Activated gamma-delta T cell (primary cell): Measurements from ENCODE around the gene PDE6C.

Experiments used
- DNase-seq: peaks from one replicate; lab custom pipeline; 2025; lab: John Stamatoyannopoulos, UW
- total RNA-seq, 2 donors: gene quantifications; one replicate each; lab custom pipeline; 2026; lab: John Stamatoyannopoulos, UW

Gene PDE6C
- total RNA-seq = 0 reads per million in 2 donors

GRCh38 chr10:93612311-93612710 is at the start of gene PDE6C:
Gene PDE6C (plus strand): TSS chr10:93612537. CDS start chr10:93612726, 189 bp downstream.
- DNase-seq = no peak

GRCh38 chr10:93565446-93565845 is 46.9 kb upstream of the PDE6C start:
- no peak for DNase-seq

- DNase-seq = no peak
Measured at GRCh38 chr10:93566435-93567276, 45.7 kb upstream of the PDE6C start, which contains the start of gene FFAR4. Gene FFAR4 (plus strand): TSS chr10:93566665. CDS start chr10:93566721, 56 bp downstream.

GRCh38 chr10:93567277-93568104 is 44.8 kb upstream of the PDE6C start:
- no peak for DNase-seq

- DNase-seq = no peak
Measured at GRCh38 chr10:93568105-93568390, 44.3 kb upstream of the PDE6C start.

GRCh38 chr10:93570383-93570782 is 42.0 kb upstream of the PDE6C start:
- no peak for DNase-seq

- no peak for DNase-seq
Measured at GRCh38 chr10:93572606-93573005, 39.7 kb upstream of the PDE6C start.

- no peak for DNase-seq
Measured at GRCh38 chr10:93573051-93573909, 39.1 kb upstream of the PDE6C start.

- DNase-seq = no peak
Measured at GRCh38 chr10:93573924-93574323, 38.4 kb upstream of the PDE6C start.

GRCh38 chr10:93576888-93577287 is 35.4 kb upstream of the PDE6C start:
- DNase-seq = no peak

GRCh38 chr10:93577565-93577964 is 34.8 kb upstream of the PDE6C start:
- DNase-seq = no peak

- DNase-seq = no peak
Measured at GRCh38 chr10:93579089-93579488, 33.2 kb upstream of the PDE6C start.

- no peak for DNase-seq
Measured at GRCh38 chr10:93579985-93580711, 32.2 kb upstream of the PDE6C start.

GRCh38 chr10:93580828-93581227 is 31.5 kb upstream of the PDE6C start:
- DNase-seq = no peak

GRCh38 chr10:93584445-93584844 is 27.9 kb upstream of the PDE6C start:
- no peak for DNase-seq

- no peak for DNase-seq
Measured at GRCh38 chr10:93589648-93590562, 22.4 kb upstream of the PDE6C start.

- no peak for DNase-seq
Measured at GRCh38 chr10:93590638-93591037, 21.7 kb upstream of the PDE6C start.

GRCh38 chr10:93591065-93591808 is 21.1 kb upstream of the PDE6C start:
- no peak for DNase-seq

GRCh38 chr10:93593254-93593653 is 19.1 kb upstream of the PDE6C start:
- DNase-seq = no peak

- no peak for DNase-seq
Measured at GRCh38 chr10:93593749-93594148, 18.6 kb upstream of the PDE6C start.
